ENCODE results near the gene MOV10L1.

- no peak for TF ChIP-seq CTCF (IDR thresholded peaks at IDR 0.05 in 4 of 5, conservative IDR thresholded peaks at IDR 0.05 in 1 of 5)
- TF ChIP-seq POLR2A (IDR thresholded peaks at IDR 0.05), result no peak
Observed at GRCh38 chr22:50057278-50058060, 32.3 kb upstream of the MOV10L1 start.

Data from gastrocnemius medialis (tissue), 4 donors.